ENCODE data around the gene SAMD4A. TPM values are rescaled to one million over a fixed set of nuclear protein-coding genes. Genes with fewer than 3 reads are reported as not detected.

SAMD4A gene
- total and polyA plus RNA-seq, 2 donors (not counting 1 experiment from before 2014, with no cell fraction given): 9.3 to 39.8 TPM

GRCh38 chr14:54737132-54737711 is 170.3 kb downstream of the SAMD4A start:
- TF ChIP-seq EZH2 (IDR thresholded peaks at IDR 0.05; ENCODE audit: low read length, missing control alignments) (no peak), CTCF (conservative IDR thresholded peaks at IDR 0.05 in 1 of 2, IDR thresholded peaks at IDR 0.05 in 1 of 2; ENCODE audit: low read depth in 1 of 2, low read length in 2 of 2) (no peak)
- DNase-seq (ENCODE audit: low read depth in 2 of 2): peak; percentile 51 to 92
- Histone ChIP-seq H3K27me3 (ENCODE audit: control insufficient read depth, insufficient read depth, low read length) (no peaks in the 10 kb centered on the region), H3K9me3 (ENCODE audit: control insufficient read depth, insufficient read depth, low read depth, low read length) (no peaks in the 10 kb centered on the region), H3K36me3 (ENCODE audit: control insufficient read depth, insufficient read depth, low read length) (peaks cover 4% of the 10 kb centered on the region), H3K4me1 (ENCODE audit: control insufficient read depth, extremely low read depth, insufficient read depth, low read length) (peaks cover 5% of the 10 kb centered on the region), H3K9ac (ENCODE audit: insufficient read depth, low read length) (no peak overlapping the region), H3K4me2 (ENCODE audit: extremely low read depth, insufficient read depth, low read length) (no peak overlapping the region), H2AFZ (ENCODE audit: low read length) (no peak overlapping the region), H4K20me1 (ENCODE audit: control insufficient read depth, extremely low read depth, insufficient read depth, low read length) (no peaks in the 10 kb centered on the region), H3K27ac (ENCODE audit: insufficient read depth, low read length) (no peak overlapping the region), H3K4me3 (replicated peaks in 1 of 4; ENCODE audit: control extremely low read depth in 1 of 4, insufficient read depth in 1 of 4, low read depth in 3 of 4, low read length in 4 of 4) (no peak overlapping the region), H3K79me2 (ENCODE audit: control insufficient read depth, insufficient read depth, low read length) (peaks cover 28% of the 10 kb centered on the region)

- TF ChIP-seq CTCF (conservative IDR thresholded peaks at IDR 0.05 in 1 of 2, IDR thresholded peaks at IDR 0.05 in 1 of 2; ENCODE audit: low read depth in 1 of 2, low read length in 2 of 2) (no peak), EZH2 (IDR thresholded peaks at IDR 0.05; ENCODE audit: low read length, missing control alignments) (no peak)
- H3K4me2 ChIP-seq (ENCODE audit: extremely low read depth, insufficient read depth, low read length): no peak overlapping the region
- no peak overlapping the region for H3K27ac ChIP-seq (ENCODE audit: insufficient read depth, low read length)
- no peak for DNase-seq (ENCODE audit: low read depth in 2 of 2)
- H2AFZ ChIP-seq (ENCODE audit: low read length): no peak overlapping the region
- no peaks in the 10 kb centered on the region for H3K27me3 ChIP-seq (ENCODE audit: control insufficient read depth, insufficient read depth, low read length)
- no peaks in the 10 kb centered on the region for H3K9me3 ChIP-seq (ENCODE audit: control insufficient read depth, insufficient read depth, low read depth, low read length)
- H3K9ac ChIP-seq (ENCODE audit: insufficient read depth, low read length): no peak overlapping the region
- H3K36me3 ChIP-seq (ENCODE audit: control insufficient read depth, insufficient read depth, low read length): peaks cover 4% of the 10 kb centered on the region
- H3K4me3 ChIP-seq (replicated peaks in 1 of 4; ENCODE audit: control extremely low read depth in 1 of 4, insufficient read depth in 1 of 4, low read depth in 3 of 4, low read length in 4 of 4): no peak overlapping the region
- peaks cover 5% of the 10 kb centered on the region for H3K4me1 ChIP-seq (ENCODE audit: control insufficient read depth, extremely low read depth, insufficient read depth, low read length)
- peaks cover 28% of the 10 kb centered on the region for H3K79me2 ChIP-seq (ENCODE audit: control insufficient read depth, insufficient read depth, low read length)
- no peaks in the 10 kb centered on the region for H4K20me1 ChIP-seq (ENCODE audit: control insufficient read depth, extremely low read depth, insufficient read depth, low read length)
Observed at GRCh38 chr14:54738009-54738408, 171.1 kb downstream of the SAMD4A start.

- peaks cover 5% of the 10 kb centered on the region for H3K4me1 ChIP-seq (ENCODE audit: control insufficient read depth, extremely low read depth, insufficient read depth, low read length)
- no peak for TF ChIP-seq EZH2 (IDR thresholded peaks at IDR 0.05; ENCODE audit: low read length, missing control alignments)
- TF ChIP-seq CTCF (conservative IDR thresholded peaks at IDR 0.05 in 1 of 2, IDR thresholded peaks at IDR 0.05 in 1 of 2; ENCODE audit: low read depth in 1 of 2, low read length in 2 of 2): no peak
- H2AFZ ChIP-seq (ENCODE audit: low read length): no peak overlapping the region
- no peak overlapping the region for H3K4me3 ChIP-seq (replicated peaks in 1 of 4; ENCODE audit: control extremely low read depth in 1 of 4, insufficient read depth in 1 of 4, low read depth in 3 of 4, low read length in 4 of 4)
- H3K36me3 ChIP-seq (ENCODE audit: control insufficient read depth, insufficient read depth, low read length): peaks cover 4% of the 10 kb centered on the region
- no peaks in the 10 kb centered on the region for H3K27me3 ChIP-seq (ENCODE audit: control insufficient read depth, insufficient read depth, low read length)
- no peak overlapping the region for H3K27ac ChIP-seq (ENCODE audit: insufficient read depth, low read length)
- H3K4me2 ChIP-seq (ENCODE audit: extremely low read depth, insufficient read depth, low read length): no peak overlapping the region
- H3K9ac ChIP-seq (ENCODE audit: insufficient read depth, low read length): no peak overlapping the region
- DNase-seq (ENCODE audit: low read depth in 2 of 2): no peak
- H3K9me3 ChIP-seq (ENCODE audit: control insufficient read depth, insufficient read depth, low read depth, low read length): no peaks in the 10 kb centered on the region
- peaks cover 28% of the 10 kb centered on the region for H3K79me2 ChIP-seq (ENCODE audit: control insufficient read depth, insufficient read depth, low read length)
- no peaks in the 10 kb centered on the region for H4K20me1 ChIP-seq (ENCODE audit: control insufficient read depth, extremely low read depth, insufficient read depth, low read length)
Observed at GRCh38 chr14:54739514-54739913, 172.6 kb downstream of the SAMD4A start.

All from fibroblast of lung (primary cell).